Fibroblast of lung (primary cell): ENCODE measurements around the gene CFAP92. TPM values are rescaled to one million over a fixed set of nuclear protein-coding genes. Genes with fewer than 3 reads are reported as not detected.

Experiments
- DNase-seq, 2 donors: peaks; one replicate each; pipeline versions ENCODE4 v3.0.0 to v3.0.0-alpha.2; 2010; ENCODE audit warnings: low read depth in 2 of 2
- H2AFZ ChIP-seq: 2 replicates; pipeline ENCODE4 v1.5.1; 2012; ENCODE audit warnings: low read length, control low read depth, inconsistent platforms
- H3K27ac ChIP-seq: 2 replicates; pipeline ENCODE4 v1.5.1; 2011; ENCODE audit warnings: low read length, control low read depth; ENCODE audit not compliant: insufficient read depth
- H3K27me3 ChIP-seq: 2 replicates; pipeline ENCODE4 v1.5.1; 2011; ENCODE audit warnings: mild to moderate bottlenecking, low read length; ENCODE audit not compliant: control insufficient read depth, insufficient read depth
- H3K36me3 ChIP-seq: 2 replicates; pipeline ENCODE4 v1.5.1; 2011; ENCODE audit warnings: low read length; ENCODE audit not compliant: control insufficient read depth, insufficient read depth
- H3K4me1 ChIP-seq: 2 replicates; pipeline ENCODE4 v1.5.1; 2011; ENCODE audit warnings: low read length; ENCODE audit not compliant: control insufficient read depth, insufficient read depth; ENCODE audit errors: extremely low read depth
- H3K4me2 ChIP-seq: 2 replicates; pipeline ENCODE4 v1.5.1; 2011; ENCODE audit warnings: low read length, control low read depth; ENCODE audit not compliant: insufficient read depth; ENCODE audit errors: extremely low read depth
- H3K4me3 ChIP-seq, 4 experiments: fragments of 200-600 bp in 1 of 4; sonication (generic) in 1 of 4; replicated peaks in 1 of 4; 2 replicates each; pipeline ENCODE4 v1.5.1; 2011 to 2016; ENCODE audit warnings: low read length in 4 of 4, low read depth in 3 of 4, mild to moderate bottlenecking in 3 of 4, control low read depth in 2 of 4, inconsistent platforms in 1 of 4, mixed read lengths in 1 of 4; ENCODE audit not compliant: insufficient read depth in 1 of 4; ENCODE audit errors: control extremely low read depth in 1 of 4
- H3K79me2 ChIP-seq: 2 replicates; pipeline ENCODE4 v1.5.1; 2012; ENCODE audit warnings: mild to moderate bottlenecking, low read length, inconsistent platforms; ENCODE audit not compliant: control insufficient read depth, insufficient read depth
- H3K9ac ChIP-seq: 2 replicates; pipeline ENCODE4 v1.5.1; 2011; ENCODE audit warnings: mild to moderate bottlenecking, low read length, control low read depth; ENCODE audit not compliant: insufficient read depth
- H3K9me3 ChIP-seq: 2 replicates; pipeline ENCODE4 v1.5.1; 2012; ENCODE audit warnings: low read depth, low read length; ENCODE audit not compliant: control insufficient read depth, insufficient read depth
- H4K20me1 ChIP-seq: 2 replicates; pipeline ENCODE4 v1.5.1; 2011; ENCODE audit warnings: low read length; ENCODE audit not compliant: control insufficient read depth, insufficient read depth; ENCODE audit errors: extremely low read depth
- EZH2 ChIP-seq: IDR thresholded peaks from 2 replicates; pipeline ENCODE4 v1.5.1; 2012; ENCODE audit warnings: low read length, control low read depth, mild to moderate bottlenecking; ENCODE audit errors: missing control alignments
- polyA plus RNA-seq, 2 donors: library from polyadenylated mRNA; depleted of rRNA in 1 of 2; stranded (reverse) in 1 of 2; unstranded in 1 of 2; fragments of >200 nt; gene quantifications; 2 replicates each; pipeline ENCODE4 v1.2.1, GENCODE V29; 2011 to 2012; ENCODE audit warnings: missing spikeins in 1 of 2
- total RNA-seq: library from RNA; depleted of rRNA; stranded (reverse); fragments of >200 nt; gene quantifications from 2 replicates; pipeline ENCODE4 v1.2.1, GENCODE V29; 2014
- TF ChIP-seq, protein P1 (sequence below), 2 donors: IDR thresholded peaks in 1 of 2; conservative IDR thresholded peaks in 1 of 2; 1 replicate in 1 of 2; 2 replicates in 1 of 2; pipeline ENCODE4 v1.5.1; 2011 to 2012; ENCODE audit warnings: low read length in 2 of 2, control low read depth in 1 of 2, inconsistent platforms in 1 of 2, low read depth in 1 of 2, mild to moderate bottlenecking in 1 of 2

CFAP92 gene
- total and polyA plus RNA-seq, 2 donors (not counting 1 experiment from before 2014, with no cell fraction given): 0.07 TPM; not detected in 1

DNA sequence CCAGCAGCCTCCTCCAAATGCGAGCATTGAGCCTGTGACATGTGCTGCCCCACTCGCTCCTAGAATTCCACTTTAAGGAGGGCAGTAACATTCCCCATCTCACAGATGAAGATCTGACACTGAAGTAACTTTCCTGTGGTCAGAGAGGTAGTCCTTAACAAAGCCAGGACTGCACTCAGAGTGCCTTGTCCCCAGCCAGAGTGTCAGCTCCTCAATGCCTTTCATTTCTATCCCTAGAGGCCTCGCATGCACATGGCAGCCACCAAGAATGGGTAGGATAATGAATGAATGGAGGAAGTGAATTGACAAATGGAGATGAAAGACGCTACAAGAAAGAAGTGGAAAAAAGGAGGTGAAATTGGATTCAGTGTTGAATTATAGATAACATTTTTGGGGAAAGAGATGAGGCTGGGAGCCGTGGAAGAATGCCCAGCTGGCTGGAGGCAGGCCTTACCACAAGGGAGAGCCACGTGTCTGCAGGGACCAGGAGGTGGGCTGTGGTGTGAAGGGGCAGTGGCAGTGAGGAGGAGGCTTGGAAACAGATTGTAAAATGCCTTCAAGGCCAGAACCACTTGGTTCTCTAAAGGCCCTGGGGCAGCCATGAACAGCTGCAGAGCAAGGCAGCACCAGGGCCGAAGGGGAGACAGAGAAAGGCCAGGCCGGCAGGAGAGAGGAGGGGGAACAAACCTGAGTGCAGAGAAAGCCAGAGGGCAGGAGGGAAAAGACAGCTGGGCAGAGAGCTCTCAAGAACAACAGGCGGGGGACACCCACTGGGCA lies 10.4 kb downstream of the CFAP92 start:
- Histone ChIP-seq H3K4me3 (no peak overlapping the region), H3K9me3 (no peaks in the 10 kb centered on the region), H3K36me3 (no peaks in the 10 kb centered on the region), H3K4me1 (no peaks in the 10 kb centered on the region), H3K27ac (no peak overlapping the region), H3K9ac (no peak overlapping the region), H2AFZ (no peak overlapping the region), H3K79me2 (no peaks in the 10 kb centered on the region), H4K20me1 (no peaks in the 10 kb centered on the region), H3K4me2 (no peak overlapping the region), H3K27me3 (no peaks in the 10 kb centered on the region)
- DNase-seq: no peak
- TF ChIP-seq EZH2: no peak
- TF ChIP-seq, protein P1, sequence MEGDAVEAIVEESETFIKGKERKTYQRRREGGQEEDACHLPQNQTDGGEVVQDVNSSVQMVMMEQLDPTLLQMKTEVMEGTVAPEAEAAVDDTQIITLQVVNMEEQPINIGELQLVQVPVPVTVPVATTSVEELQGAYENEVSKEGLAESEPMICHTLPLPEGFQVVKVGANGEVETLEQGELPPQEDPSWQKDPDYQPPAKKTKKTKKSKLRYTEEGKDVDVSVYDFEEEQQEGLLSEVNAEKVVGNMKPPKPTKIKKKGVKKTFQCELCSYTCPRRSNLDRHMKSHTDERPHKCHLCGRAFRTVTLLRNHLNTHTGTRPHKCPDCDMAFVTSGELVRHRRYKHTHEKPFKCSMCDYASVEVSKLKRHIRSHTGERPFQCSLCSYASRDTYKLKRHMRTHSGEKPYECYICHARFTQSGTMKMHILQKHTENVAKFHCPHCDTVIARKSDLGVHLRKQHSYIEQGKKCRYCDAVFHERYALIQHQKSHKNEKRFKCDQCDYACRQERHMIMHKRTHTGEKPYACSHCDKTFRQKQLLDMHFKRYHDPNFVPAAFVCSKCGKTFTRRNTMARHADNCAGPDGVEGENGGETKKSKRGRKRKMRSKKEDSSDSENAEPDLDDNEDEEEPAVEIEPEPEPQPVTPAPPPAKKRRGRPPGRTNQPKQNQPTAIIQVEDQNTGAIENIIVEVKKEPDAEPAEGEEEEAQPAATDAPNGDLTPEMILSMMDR (conservative IDR thresholded peaks at IDR 0.05 in 1 of 2, IDR thresholded peaks at IDR 0.05 in 1 of 2; ENCODE audit: low read depth in 1 of 2, low read length in 2 of 2): no peak

- no peak overlapping the region for H3K4me2 ChIP-seq
- H3K36me3 ChIP-seq: no peaks in the 10 kb centered on the region
- H3K4me3 ChIP-seq: no peak overlapping the region
- no peaks in the 10 kb centered on the region for H3K27me3 ChIP-seq
- H3K27ac ChIP-seq: no peak overlapping the region
- no peaks in the 10 kb centered on the region for H3K9me3 ChIP-seq
- H3K79me2 ChIP-seq: no peaks in the 10 kb centered on the region
- TF ChIP-seq, protein P1 (conservative IDR thresholded peaks at IDR 0.05 in 1 of 2, IDR thresholded peaks at IDR 0.05 in 1 of 2; ENCODE audit: low read depth in 1 of 2, low read length in 2 of 2): no peak
- no peak for TF ChIP-seq EZH2
- no peak overlapping the region for H3K9ac ChIP-seq
- H4K20me1 ChIP-seq: no peaks in the 10 kb centered on the region
- DNase-seq: no peak
- H2AFZ ChIP-seq: no peak overlapping the region
- H3K4me1 ChIP-seq: no peaks in the 10 kb centered on the region
Measured at GRCh38 chr3:128975276-128975675, 18.6 kb downstream of the CFAP92 start.

GRCh38 chr3:128973988-128974564 lies 19.8 kb downstream of the CFAP92 start:
- no peak overlapping the region for H3K4me3 ChIP-seq
- no peak for TF ChIP-seq EZH2
- TF ChIP-seq, protein P1 (conservative IDR thresholded peaks at IDR 0.05 in 1 of 2, IDR thresholded peaks at IDR 0.05 in 1 of 2; ENCODE audit: low read depth in 1 of 2, low read length in 2 of 2): no peak
- no peaks in the 10 kb centered on the region for H3K4me1 ChIP-seq
- no peak overlapping the region for H3K4me2 ChIP-seq
- H3K79me2 ChIP-seq: no peaks in the 10 kb centered on the region
- H4K20me1 ChIP-seq: no peaks in the 10 kb centered on the region
- DNase-seq: no peak
- H3K36me3 ChIP-seq: no peaks in the 10 kb centered on the region
- H3K9me3 ChIP-seq: no peaks in the 10 kb centered on the region
- H3K27me3 ChIP-seq: peaks cover 3% of the 10 kb centered on the region
- H3K27ac ChIP-seq: no peak overlapping the region
- no peak overlapping the region for H2AFZ ChIP-seq
- H3K9ac ChIP-seq: no peak overlapping the region
